Ecto neural progenitor cell (in vitro differentiated cells): ENCODE data around the gene GGA2.
"Not testable (repeated sequence)": the region's sequence is repeated elsewhere in the genome, so short reads cannot be mapped to it uniquely, and the experiment has no call there.

Experiments
- DNase-seq: peaks from one replicate; pipeline ENCODE4 v3.0.0-alpha.2; 2018; ENCODE audit warnings: low spot score

The GGA2 gene

DNA sequence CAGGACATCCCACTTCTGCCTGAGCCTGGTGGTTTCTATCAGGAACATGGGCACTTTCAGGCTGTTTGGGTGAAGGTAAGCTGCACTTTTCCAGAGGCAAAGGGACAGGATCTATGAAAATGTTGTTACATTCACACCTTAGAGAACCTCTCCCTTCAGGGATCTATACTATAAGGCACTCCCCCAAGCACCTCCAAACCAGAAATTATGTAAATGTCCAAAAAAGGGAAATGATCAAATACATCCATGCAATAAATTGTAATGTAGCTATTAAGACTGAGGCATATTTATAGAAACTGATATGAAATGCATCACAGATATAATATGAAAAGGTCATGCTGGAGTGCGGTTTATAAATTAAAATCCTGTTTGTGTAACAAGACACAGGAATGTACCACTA lies 34.0 kb downstream of the GGA2 start:
- DNase-seq: no peak

DNA sequence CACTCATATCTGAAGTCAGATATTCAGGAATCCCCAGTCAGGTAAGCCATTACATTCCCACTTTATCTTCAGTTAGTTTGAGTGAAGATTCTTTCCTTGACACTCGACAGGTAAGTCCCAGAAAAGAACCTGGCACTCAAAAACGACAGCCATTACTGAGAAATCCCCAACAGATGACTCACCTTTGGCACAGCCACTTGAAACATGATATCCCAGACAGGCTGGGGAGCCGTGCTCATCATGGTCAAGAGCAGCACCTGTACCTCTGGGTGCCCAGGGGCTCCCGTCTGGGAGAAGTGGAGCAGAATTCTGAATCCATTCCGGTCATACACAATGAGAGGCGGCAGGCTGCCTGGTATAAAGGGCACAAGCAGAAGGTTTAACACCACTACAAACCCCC lies 40.5 kb downstream of the GGA2 start:
- no peak for DNase-seq

DNA sequence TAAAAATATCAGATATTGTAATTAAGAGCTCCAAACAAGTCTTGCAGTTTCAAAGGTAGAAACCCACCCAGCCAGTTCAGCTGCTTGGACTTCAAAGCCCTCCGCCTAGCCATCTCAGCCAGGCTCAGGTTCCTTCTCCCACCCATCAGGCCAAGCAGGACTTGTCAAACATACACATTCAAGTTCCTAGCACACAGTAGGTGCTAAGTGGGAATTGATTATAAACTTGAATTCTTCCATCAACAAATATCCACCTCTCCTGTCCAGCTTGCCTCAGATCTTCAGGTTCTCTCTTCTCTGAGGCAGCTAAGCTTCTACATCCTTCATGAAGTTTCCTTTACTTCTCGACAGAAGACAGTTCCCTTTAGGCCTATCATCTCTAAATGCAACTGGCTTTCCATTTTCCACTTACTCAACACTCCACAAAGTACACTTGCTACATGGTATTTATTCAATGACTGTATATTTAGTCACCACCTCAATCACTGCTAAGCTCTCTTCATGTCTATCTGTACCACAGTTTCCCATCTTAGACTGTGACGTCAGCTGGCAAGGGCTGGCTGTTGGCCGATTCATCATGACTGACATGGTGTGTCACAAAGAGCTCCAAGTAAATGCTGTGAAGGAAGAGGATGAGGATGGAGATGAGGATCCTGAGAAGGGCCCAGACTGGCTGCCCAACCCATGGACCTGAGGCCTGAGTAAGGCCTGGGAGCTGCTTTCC lies 44.0 kb downstream of the GGA2 start:
- no peak for DNase-seq

DNA sequence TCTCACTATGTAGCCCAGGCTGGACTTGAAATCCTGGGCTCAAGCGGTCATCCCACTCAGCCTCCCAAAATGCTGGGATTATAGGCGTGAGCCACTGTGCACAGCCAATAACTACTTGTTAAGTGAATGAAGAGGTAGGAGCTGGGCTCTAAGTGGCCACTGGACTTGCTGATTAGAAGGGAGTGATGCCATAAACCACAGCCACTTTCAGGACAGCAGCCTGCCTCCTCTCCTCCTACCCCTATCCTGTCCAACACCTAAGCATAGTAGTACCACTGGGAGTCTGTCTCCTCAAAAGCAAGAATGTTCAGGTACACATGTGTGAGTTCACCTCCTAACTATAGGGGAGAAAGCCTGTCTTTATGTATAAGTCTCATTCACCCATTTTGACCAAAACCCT lies 45.1 kb downstream of the GGA2 start:
- DNase-seq: no peak

DNA sequence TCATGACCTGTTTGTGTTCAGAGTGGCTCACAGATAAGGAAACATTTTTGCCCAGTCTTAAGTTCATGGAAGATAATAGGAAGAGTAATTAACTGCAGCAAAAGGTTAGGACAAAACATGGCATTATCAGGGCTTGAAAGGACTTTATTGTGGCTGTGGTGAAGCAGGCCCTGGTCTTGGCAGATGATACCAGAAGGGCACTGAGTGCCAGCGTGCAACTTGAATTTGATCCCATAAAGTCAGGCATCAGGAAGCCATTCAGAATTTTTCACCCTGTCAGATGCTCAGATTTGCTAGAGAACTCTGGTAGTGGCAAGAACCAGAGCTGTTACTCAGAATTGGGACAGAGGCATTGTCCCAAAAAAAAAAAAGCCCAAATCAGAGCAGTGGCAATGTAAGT lies 46.1 kb downstream of the GGA2 start:
- no peak for DNase-seq

DNA sequence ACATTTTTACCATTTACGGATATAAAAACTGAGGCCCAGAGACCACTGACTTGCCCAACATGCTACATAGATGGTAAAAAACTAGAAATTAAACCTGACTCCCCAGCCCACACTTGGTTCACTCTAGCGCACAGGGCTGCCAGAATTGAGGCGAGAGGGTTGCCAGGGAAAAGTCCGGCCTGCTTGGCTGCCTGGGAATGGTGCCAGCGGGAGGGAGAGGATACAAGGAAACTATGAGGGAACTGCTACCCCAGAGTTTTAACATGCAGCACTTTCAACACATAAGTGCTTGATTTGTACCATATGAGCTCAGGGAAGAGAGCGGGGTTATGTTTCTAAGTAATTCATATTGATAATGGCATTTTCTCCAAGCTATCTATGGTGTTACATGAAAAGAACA lies 47.3 kb downstream of the GGA2 start:
- DNase-seq: not testable (repeated sequence)

DNA sequence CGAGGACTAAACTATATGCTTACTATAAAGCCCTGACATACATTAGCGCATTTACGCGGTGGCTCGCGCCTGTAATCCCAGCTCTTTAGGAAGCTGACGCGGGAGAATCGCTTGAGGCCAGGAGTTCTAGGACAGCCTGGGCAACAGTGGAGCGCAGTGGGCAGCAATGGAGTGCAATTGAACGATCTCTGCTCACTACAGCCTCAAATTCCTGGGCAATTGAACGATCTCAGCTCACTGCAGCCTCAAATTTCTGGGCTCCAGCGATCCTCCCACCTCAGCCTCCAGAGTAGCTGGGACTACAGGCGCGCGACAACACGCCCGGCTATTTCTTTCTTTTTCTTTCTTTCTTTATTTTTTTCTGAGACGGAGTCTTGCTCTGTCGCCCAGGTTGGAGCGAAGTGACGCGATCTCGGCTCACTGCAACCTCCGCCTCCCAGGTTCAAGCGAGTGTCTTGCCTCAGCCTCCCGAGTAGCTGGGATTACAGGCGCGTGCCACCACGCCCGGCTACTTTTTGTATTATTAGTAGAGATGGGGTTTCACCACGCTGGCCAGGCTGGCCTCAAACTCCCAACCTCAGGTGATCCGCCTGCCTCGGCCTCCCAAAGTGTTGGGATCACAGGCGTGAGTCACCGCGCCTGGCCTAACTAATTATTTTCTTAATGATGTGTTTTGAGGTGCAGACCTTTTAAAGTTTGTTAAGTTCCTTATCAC lies 56.8 kb downstream of the GGA2 start:
- no peak for DNase-seq

DNA sequence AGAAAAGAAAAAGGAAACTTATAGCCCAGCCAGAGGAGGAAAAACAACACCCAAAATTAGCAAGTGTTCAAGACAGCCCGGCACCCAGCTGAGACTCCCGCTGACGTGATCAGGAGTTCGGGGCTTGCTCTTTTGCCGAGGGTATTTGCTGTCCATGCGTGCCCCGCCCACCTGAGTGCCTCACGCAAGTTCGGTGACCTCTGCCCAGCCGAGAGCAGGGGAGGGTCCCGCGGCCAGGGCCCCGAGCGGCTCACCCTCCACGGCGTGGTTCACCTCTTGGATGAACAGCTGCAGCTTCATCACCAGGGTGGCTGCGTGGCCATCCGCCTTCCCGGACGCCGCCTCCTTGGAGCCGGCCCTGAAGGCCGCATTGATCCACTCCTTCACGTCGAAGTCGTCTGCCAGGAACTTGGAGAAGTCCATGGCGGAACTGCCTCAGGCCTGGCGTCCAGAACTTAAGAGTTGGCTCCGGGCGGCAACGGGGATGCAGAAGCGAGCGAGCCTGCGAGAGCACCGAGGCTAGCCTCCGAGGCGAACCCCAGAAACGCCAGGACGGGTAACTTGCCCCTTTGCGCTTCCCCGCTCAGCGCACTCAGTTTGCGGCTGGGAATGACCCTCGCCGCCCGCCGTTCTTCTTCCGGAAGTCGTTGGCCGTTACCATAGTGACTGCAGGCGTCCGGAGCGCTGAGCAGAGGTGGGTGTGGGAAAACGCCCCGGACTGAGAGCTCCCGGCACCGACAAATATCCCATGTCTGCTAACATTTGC lies 57.5 kb downstream of the GGA2 start, which contains the start of gene COG7:
TSS of gene COG7 (minus strand) at position 618 of the 766 bp plus-strand sequence. CDS start at position 423, 195 bp downstream.
- peak; percentile 95 for DNase-seq

DNA sequence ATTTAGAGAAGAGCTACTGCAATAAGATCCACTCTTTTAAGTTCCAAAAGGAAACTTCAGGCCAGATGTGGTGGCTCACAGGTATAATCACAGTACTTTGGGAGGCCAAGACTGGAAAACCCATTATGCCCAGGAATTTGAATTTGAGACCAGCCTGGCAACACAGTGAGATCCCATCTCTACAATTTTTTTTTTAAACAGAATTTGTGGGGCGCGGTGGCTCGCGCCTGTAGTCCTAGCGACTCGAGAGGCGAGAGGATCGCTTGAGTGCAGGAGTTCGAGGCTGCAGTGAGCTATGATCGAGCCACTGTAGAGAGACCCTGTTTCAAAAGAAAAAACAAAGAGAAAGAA lies 58.1 kb downstream of the GGA2 start:
- DNase-seq: no peak

DNA sequence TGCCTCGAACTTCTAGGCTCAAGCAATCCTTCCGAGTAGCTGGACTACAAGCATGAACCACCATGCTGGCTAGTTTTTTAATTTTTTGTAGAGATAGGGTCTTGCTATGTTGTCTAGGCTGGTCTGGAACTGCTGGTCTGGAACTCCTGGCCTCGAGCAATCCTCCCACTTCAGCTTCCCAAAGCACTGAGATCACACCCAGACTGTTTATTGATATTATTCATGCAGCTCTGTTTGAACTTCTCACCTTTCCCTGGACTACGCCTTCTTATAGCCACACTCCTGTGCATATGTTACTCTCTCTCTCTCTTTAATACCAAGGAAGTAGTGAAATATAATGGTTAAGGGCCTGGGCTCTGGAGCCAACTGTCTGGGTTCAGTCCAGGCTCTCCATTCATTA lies 61.9 kb downstream of the GGA2 start:
- DNase-seq: no peak

DNA sequence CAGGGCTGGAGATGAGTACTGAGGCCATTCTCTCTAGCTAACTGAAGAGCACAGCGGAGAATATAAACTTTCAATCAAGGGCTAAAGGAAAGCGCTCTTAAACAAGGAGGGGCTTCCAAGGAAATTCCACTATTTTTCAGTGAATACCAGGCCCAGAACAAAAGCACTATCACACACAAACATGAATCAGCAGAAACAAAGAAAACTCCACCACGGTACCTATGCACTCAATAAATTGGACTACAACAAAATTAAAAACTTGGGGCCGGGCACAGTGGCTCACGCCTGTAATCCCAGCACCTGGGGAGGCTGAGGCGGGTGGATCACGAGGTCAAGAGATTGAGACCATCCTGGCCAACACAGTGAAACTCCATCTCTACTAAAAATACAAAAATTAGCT lies 72.8 kb downstream of the GGA2 start:
- DNase-seq: not testable (repeated sequence)

DNA sequence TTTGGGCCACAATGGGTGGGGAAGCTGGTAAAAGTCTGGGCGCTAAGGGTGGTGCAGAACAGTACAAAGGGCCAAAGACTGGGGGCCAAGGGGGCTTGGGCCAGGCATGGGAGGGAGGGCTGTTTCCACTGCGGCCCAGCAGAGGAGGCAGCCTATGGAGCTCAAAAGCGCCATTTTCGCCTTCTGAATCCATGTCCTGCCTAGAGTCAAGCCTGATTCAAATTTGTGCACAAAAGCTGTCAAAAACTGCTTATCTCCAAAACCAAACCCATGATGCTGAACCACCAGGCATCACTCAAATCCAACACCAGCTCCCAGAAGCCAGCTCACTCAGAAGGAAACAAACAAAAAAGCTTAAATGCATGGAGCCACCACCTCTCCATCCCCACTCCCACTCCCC lies 73.3 kb downstream of the GGA2 start:
- DNase-seq: no peak

DNA sequence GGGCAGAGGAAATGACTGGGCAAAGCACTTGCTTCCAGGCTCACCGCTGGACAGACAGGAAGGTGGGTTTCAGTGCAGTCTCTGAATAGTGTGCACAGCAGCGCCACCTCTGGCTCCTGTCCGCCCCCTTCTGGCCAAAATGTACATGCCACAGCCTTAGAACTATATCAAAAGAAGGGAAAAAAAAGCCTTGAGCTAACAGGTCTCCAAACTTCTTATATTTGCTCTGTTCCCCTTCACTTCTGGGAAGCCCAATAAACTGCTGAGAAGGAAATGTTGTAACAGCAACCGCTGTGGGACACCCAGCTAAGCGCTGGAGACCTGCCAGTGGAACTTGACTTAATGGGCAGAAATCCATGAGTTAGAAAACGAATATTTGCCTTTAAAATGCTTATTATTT lies 74.8 kb downstream of the GGA2 start:
- DNase-seq: peak; percentile 77

DNA sequence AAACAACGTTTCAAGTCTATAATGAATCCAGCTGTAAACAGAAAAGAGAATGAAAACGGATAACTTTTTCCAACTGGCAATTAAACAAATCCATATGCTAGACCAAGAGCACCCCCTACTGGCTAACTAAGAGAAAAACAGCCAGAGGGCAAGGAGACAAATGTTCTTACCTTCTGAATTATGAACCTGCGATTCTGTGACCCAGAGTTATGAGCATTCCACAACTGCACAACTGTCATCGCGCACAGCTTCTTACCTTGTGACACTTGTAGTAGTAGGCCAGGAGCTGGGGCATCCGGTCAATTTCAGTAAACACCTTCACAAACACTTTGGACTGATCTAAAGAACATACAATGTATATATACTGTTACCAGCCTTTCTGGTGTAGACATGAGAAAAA lies 75.9 kb downstream of the GGA2 start:
- no peak for DNase-seq

DNA sequence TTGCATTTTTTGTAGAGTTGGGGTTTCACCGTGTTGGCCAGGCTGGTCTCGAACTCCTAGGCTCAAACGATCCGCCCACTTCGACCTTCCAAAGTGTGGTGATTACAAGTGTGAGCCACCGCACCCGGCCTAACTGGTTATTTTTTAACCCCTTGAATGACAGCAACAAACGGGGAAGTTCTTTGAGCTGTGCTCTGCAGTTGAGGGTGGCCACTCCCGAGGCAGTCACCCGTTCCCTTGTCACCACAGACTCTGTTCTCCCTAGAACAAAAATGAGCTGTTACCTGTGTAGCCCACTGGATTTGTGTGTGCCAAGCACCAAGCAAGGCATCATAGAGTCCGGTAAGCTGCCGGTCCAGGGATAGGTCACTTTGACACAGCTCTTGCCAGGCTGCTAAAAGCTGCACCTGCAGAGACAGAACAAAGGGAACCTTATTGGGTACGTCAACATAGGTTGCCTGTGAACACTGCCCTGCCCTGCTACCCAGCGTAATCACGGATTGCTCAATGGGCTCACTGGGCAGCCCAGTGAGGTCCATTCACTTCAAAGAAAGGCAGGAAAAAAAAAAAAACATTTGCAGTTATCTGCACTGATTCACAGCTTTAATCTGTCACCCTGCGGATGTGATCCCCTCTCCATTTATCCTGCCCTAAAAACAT lies 76.9 kb downstream of the GGA2 start:
- DNase-seq: no peak

DNA sequence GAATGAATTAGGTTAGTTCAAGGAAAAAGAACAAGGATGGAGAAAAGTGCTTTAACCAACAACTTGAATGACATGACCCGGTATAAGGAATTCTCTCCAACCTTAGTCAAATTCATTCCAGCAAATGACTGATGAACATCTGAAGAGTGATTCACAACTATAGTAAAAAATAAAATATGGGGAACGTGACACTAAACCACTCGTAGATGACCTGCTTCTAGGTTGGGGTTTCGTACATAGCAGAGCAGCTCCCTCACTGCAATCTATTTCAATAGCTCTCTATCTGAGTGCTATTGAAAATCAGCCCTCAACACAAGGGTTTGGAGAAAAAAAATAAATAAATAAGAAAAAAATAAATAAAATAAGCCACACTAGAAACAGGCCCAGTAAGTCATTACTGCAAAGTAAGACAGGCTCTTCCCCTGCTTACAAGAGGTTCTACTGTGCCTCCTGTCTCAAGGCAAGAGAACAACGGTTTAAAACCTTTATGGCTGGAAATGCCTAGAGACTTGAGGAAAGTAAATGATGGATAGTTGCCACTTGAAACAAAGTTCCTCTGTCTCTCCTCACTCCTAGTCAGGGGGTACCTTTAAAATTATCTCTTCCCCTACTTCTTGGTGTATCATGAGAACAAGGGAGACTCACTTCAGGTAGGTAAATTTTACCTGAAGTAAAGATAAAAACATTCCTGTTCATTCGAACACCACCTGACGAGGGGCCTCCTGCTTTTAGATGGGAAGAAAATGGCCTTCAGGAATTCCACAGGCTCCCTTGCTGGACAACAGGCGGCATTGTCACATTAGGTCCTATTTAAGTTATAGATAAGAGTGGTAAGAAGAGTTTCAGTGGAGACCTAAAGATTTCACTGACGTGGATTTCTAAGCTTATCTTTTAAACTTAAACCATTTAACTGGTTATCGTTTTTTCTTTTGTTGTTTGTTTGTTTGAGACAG lies 77.8 kb downstream of the GGA2 start:
- no peak for DNase-seq

DNA sequence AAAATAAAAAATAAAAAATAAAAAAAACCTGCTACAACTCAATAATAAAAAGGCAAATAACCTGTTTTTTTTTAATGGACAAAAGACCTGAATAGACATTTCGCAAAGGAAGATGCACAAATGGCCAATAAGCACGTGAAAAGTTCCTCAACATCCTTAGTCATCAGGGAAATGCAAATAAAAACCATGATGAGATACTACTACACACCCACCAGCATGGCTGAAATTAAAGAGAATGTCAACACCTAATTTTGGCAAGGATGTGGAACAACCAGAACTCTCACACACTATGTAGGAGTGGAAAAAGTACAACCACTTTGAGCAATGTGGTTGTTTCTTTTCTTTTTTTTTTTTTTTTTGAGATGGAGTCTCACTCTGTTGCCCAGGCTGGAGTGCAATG lies 81.9 kb downstream of the GGA2 start:
- no peak for DNase-seq

DNA sequence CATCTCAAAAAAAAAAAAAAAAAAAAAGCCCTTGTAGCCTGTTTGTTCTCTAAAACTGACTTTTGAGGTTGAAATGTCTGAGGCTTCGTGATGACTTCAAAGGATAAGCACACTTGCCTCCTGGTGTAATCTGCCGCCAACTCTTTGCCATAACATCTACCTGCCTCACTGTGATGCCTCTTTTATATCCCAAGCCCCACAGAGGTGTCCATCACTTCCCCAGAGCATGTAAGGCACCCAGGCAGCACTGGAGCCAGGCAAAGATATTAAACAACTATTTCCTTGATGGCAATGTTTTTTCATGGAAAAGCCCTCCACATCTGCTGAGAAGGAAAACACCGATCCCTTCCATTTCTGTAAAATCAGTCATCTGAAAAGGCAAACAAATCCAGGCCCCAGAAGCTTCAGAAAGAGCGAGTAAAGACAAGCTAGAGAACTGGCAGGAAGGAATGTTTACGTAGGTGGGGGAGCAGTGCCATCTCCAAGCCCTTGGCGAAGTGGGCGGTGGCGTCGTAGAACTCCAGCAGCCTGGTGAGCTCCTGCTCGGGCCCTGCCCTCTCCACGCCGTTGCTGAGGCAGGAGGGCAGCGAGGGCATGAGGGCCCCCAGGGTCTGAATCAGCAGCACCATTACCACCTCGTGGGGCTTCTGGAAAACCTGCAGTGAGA lies 85.9 kb downstream of the GGA2 start:
- no peak for DNase-seq

DNA sequence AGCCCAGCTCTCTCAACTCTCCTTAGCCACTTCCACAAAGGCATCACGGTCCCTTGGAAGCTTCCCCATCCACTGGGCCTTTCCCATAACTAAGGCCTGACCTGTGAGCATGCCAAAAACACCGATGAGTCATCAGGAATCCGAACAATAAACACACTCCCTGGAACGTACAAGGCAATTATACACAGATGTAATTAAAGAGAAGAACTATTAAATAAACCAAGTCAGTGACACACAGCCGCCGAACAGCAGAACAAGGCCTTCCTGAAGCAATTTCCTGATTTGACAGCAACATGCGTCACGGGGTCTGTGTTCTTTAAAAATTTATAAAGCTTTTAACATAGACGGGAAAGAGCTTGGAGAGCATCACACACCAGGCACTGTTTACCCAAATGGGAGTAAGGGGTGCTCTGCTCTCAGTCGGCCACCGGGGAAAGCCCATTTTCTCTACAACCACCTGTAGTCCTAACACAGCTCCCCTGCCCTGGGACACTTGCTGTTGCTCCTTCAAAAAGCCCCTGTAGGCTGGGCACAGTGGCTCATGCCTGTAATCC lies 86.7 kb downstream of the GGA2 start:
- DNase-seq: no peak

DNA sequence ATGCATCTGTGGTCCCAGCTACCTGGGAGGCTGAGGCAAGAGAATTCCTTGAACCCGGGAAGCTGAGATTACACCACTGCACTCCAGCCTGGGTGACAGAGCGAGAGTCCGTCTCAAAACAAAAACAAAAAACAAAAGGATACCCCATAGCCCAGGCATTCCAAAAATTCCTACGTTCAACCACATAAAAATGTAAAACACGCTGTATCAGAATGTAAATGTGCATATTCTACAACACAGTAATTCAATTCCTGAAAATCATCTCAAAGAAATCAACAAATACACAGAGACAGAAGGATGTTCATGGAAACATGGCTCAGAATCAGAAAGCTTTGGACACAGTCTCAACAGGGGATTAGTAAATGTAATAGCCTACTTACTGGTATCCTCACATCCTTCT lies 90.3 kb downstream of the GGA2 start:
- DNase-seq: no peak

DNA sequence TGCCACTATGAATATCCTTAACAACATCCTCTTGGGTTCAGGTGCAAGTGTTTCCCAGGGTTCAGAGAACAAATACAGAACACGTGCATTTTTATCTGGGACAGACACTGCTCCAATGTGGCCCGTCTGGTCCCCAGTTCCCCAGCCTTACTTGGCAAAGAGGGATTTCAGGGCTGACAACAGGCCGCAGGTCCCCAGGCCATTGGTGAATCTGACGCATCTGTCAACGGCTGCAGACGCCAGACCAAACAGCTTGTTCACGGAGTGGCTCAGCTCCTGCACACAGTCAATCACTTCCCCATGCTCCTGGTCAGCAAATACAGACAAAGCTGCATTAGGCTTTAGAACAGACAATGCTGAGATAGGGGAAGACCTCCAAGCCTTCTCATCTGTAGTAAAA lies 93.5 kb downstream of the GGA2 start:
- DNase-seq: no peak
